Naive thymus-derived CD4-positive, alpha-beta T cell (primary cell): Measurements from ENCODE around the gene ROCK2. TPM values are rescaled to one million over a fixed set of nuclear protein-coding genes. Genes with fewer than 3 reads are reported as not detected.
A peak's percentile ranks its signal among the peaks of the same experiment; 100 is the strongest.

Source experiments
- ATAC-seq: fragments of 150-1000 bp; cut with Tn5 transposase; 2 replicates; pipeline ENCODE4 v1.10.0; 2021; ENCODE audit warnings: mild to moderate bottlenecking, moderate library complexity
- CTCF ChIA-PET: fragments of 350-600 bp; sonication (Branson Sonifier 250); formaldehyde crosslinking; loops from one replicate; lab custom pipeline; 2021; ENCODE audit warnings: antibody characterized with exemption; lab: Charles Lee
- POLR2A ChIA-PET: fragments of 350-600 bp; sonication (Branson Sonifier 250); formaldehyde crosslinking; loops from one replicate; lab custom pipeline; 2021; ENCODE audit warnings: antibody characterized with exemption, inconsistent platforms; lab: Charles Lee
- DNase-seq, 9 donors: peaks; one replicate each; pipeline versions ENCODE4 v3.0.0 to v3.0.0-alpha.2; 2020 to 2022; ENCODE audit warnings: mixed read lengths in 1 of 9
- H3K27ac ChIP-seq: one replicate; pipeline ENCODE4 v1.7.0; 2013; ENCODE audit warnings: mild to moderate bottlenecking, low read depth, low read length, moderate library complexity
- H3K27me3 ChIP-seq, 2 donors: one replicate each; pipeline ENCODE4 v1.7.0; 2013; ENCODE audit warnings: low read length in 2 of 2, mild to moderate bottlenecking in 2 of 2, moderate library complexity in 2 of 2; ENCODE audit not compliant: control insufficient read depth in 2 of 2, insufficient read depth in 2 of 2
- H3K36me3 ChIP-seq, 3 experiments: 1 replicate in 2 of 3; 2 replicates in 1 of 3; pipeline ENCODE4 v1.7.0; 2013; ENCODE audit warnings: low read length in 3 of 3, mild to moderate bottlenecking in 3 of 3, moderate library complexity in 1 of 3; ENCODE audit not compliant: insufficient read depth in 3 of 3, control insufficient read depth in 2 of 3
- H3K4me1 ChIP-seq, 2 donors: one replicate each; pipeline ENCODE4 v1.7.0; 2013; ENCODE audit warnings: low read length in 2 of 2, mild to moderate bottlenecking in 2 of 2, moderate library complexity in 1 of 2; ENCODE audit not compliant: control insufficient read depth in 2 of 2, insufficient read depth in 2 of 2
- H3K4me3 ChIP-seq: 2 replicates; pipeline ENCODE4 v1.7.0; 2013; ENCODE audit warnings: mild to moderate bottlenecking, low read length
- H3K9me3 ChIP-seq, 3 experiments: 1 replicate in 2 of 3; 2 replicates in 1 of 3; pipeline ENCODE4 v1.7.0; 2013; ENCODE audit warnings: low read length in 3 of 3; ENCODE audit not compliant: control insufficient read depth in 2 of 3
- H3K27ac Mint-ChIP-seq, 9 donors: one replicate each; pipeline ENCODE4 v1.8.0; 2020 to 2022; ENCODE audit warnings: mixed read lengths in 9 of 9, mild to moderate bottlenecking in 8 of 9, moderate library complexity in 5 of 9, inconsistent platforms in 2 of 9
- H3K27me3 Mint-ChIP-seq, 5 donors: one replicate each; pipeline ENCODE4 v1.8.0; 2021 to 2022; ENCODE audit warnings: mixed read lengths in 5 of 5, mild to moderate bottlenecking in 1 of 5
- H3K36me3 Mint-ChIP-seq, 5 donors: one replicate each; pipeline ENCODE4 v1.8.0; 2020 to 2022; ENCODE audit warnings: mixed read lengths in 5 of 5, mild to moderate bottlenecking in 3 of 5, inconsistent platforms in 1 of 5
- H3K4me1 Mint-ChIP-seq, 7 donors: one replicate each; pipeline ENCODE4 v1.8.0; 2020 to 2022; ENCODE audit warnings: mixed read lengths in 7 of 7, mild to moderate bottlenecking in 3 of 7, inconsistent platforms in 1 of 7
- H3K4me3 Mint-ChIP-seq, 10 donors: one replicate each; pipeline ENCODE4 v1.8.0; 2020 to 2022; ENCODE audit warnings: mild to moderate bottlenecking in 10 of 10, mixed read lengths in 10 of 10, moderate library complexity in 6 of 10, inconsistent platforms in 2 of 10
- H3K9me3 Mint-ChIP-seq, 11 donors: one replicate each; pipeline ENCODE4 v1.8.0; 2020 to 2022; ENCODE audit warnings: mixed read lengths in 11 of 11, mild to moderate bottlenecking in 4 of 11, inconsistent platforms in 1 of 11, moderate library complexity in 1 of 11
- intact Hi-C, 2 donors: fragments of 100-400 bp; cut with micrococcal nuclease; formaldehyde crosslinking; loops; one replicate each; pipeline ENCODE4 v1.15.1; 2023
- polyA plus RNA-seq, 2 donors: library from polyadenylated mRNA; unstranded; fragments of 300-500 nt; fragmentation: Illumina TruSeq; gene quantifications; one replicate each; pipeline ENCODE4 v1.2.3, GENCODE V29; 2021
- total RNA-seq, 6 experiments: library from RNA in 5 of 6; stranded (reverse) in 5 of 6; gene quantifications; 1 replicate in 5 of 6; 2 replicates in 1 of 6; pipeline ENCODE4 v1.2.3 and lab custom pipeline; 2021 to 2026

The ROCK2 gene
- total and polyA plus RNA-seq, 7 experiments from 2014 or later: 12.0 to 23.9 (median 18.7) TPM

DNA sequence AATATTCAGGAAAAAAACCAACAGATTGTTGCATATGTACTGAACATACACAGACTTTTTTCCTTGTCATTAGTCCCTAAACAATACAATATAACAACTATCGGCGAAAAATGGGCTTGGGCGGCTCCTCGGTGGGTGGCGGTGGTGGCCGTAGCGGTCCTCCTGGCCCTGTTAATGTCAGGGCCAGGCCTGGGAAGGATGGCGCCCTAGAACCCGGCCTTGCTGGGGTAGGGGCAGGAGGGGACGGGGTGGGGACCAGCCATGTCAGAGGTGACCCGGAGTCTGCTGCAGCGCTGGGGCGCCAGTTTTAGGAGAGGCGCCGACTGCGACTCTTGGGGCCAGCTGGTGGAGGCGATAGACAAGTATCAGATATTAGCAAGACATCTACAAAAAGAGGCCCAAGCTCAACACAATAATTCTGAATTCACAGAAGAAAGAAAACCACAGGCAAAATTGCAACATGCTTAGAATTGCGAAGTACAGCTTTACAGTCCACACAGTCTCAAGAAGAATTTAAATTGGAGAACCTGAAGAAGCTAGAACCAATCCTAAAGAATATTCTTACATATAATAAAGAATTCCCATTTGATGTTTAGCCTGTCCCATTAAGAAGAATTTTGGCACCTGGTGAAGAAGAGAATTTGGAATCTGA is 36.5 kb downstream of the ROCK2 start:
- Histone ChIP-seq H3K4me3 (no peak overlapping the region), H3K4me1 (peaks cover 0 to 6% of the 10 kb centered on the region in 2 donors), H3K9me3 (no peaks in the 10 kb centered on the region), H3K36me3 (no peaks in the 10 kb centered on the region), H3K27me3 (no peaks in the 10 kb centered on the region), H3K27ac (no peak overlapping the region)
- H3K4me3 Mint-ChIP-seq: peak overlapping the region in 1 of 10 donors; percentile 21
- DNase-seq (no peak), ATAC-seq (no peak)
- H3K9me3 Mint-ChIP-seq: no peaks in the 10 kb centered on the region
- H3K36me3 Mint-ChIP-seq: peaks cover 0 to 3% (median 0%) of the 10 kb centered on the region in 5 donors
- ChIA-PET CTCF (no interaction called here), POLR2A (no interaction called here)
- intact Hi-C loops: no loop called here
- no peaks in the 10 kb centered on the region for H3K27me3 Mint-ChIP-seq
- no peak overlapping the region for H3K27ac Mint-ChIP-seq
- H3K4me1 Mint-ChIP-seq: peaks cover 0 to 41% (median 34%) of the 10 kb centered on the region in 7 donors

DNA sequence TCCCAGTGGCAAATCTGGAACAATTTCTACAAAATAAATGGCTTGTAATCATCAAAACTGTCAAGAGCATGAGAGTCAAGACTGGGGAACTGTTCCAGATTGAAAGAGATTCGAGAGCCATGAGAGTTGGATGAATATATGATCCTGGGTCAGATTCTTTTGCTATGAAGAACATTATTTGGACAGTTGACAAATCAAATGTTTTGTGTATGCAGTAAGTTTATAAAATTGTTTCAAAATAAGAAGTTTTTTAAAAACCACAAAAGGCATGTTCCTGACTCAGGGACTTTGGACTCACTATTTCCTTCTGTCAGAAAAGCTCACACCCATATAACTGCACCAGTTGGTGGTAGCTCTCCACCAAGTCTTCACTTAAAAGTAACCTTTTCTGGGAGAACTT is 38.5 kb downstream of the ROCK2 start:
- Histone ChIP-seq H3K4me1 (peaks cover 0 to 6% of the 10 kb centered on the region in 2 donors), H3K36me3 (no peaks in the 10 kb centered on the region), H3K27me3 (no peaks in the 10 kb centered on the region), H3K4me3 (no peak overlapping the region), H3K27ac (no peak overlapping the region), H3K9me3 (no peaks in the 10 kb centered on the region)
- intact Hi-C loops: no loop called here
- no peak overlapping the region for H3K4me3 Mint-ChIP-seq
- H3K4me1 Mint-ChIP-seq: peaks cover 0 to 27% (median 21%) of the 10 kb centered on the region in 7 donors
- peaks cover 0 to 3% (median 0%) of the 10 kb centered on the region in 5 donors for H3K36me3 Mint-ChIP-seq
- no peak overlapping the region for H3K27ac Mint-ChIP-seq
- ATAC-seq (no peak), DNase-seq (no peak)
- ChIA-PET CTCF (no interaction called here), POLR2A (no interaction called here)
- no peaks in the 10 kb centered on the region for H3K27me3 Mint-ChIP-seq
- no peaks in the 10 kb centered on the region for H3K9me3 Mint-ChIP-seq

DNA sequence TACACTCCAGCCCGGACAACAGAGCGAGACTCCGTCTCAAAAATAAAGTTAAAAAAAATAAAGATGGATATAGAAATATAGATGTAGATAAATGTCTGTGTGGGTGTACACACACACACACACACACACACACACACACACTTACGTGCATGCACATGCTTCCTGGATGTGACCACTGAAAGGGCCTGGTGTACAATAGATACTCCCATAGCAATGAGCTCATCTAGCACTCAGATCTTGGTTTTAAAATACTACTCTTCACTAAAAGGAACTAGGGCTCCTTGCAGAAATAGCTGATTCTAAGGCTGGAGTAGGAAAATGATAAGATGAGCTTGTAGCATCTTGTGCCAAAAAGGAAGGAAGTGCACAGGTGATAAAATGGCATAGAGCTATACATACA is 39.1 kb downstream of the ROCK2 start:
- Mint-ChIP-seq H3K4me1 (peaks cover 0 to 26% (median 19%) of the 10 kb centered on the region in 7 donors), H3K9me3 (no peaks in the 10 kb centered on the region), H3K36me3 (peaks cover 0 to 3% (median 0%) of the 10 kb centered on the region in 5 donors), H3K27me3 (no peaks in the 10 kb centered on the region), H3K4me3 (no peak overlapping the region), H3K27ac (no peak overlapping the region)
- Histone ChIP-seq H3K4me1 (peaks cover 0 to 6% of the 10 kb centered on the region in 2 donors), H3K27ac (no peak overlapping the region), H3K4me3 (no peak overlapping the region), H3K27me3 (no peaks in the 10 kb centered on the region), H3K36me3 (no peaks in the 10 kb centered on the region), H3K9me3 (no peaks in the 10 kb centered on the region)
- intact Hi-C loops: no loop called here
- no peak for ATAC-seq
- POLR2A ChIA-PET: no interaction called here
- DNase-seq: no peak
- CTCF ChIA-PET: interaction anchor here (0.7 kb wide), 1 partner anchor 61 kb away, joined by 3 read pairs; no protein-coding TSS in a partner anchor

GRCh38 chr2:11304476-11304875 is 40.0 kb downstream of the ROCK2 start:
- Histone ChIP-seq H3K27ac (no peak overlapping the region), H3K4me3 (no peak overlapping the region), H3K27me3 (no peaks in the 10 kb centered on the region), H3K36me3 (no peaks in the 10 kb centered on the region), H3K9me3 (no peaks in the 10 kb centered on the region), H3K4me1 (peaks cover 0 to 6% of the 10 kb centered on the region in 2 donors)
- Mint-ChIP-seq H3K27me3 (no peaks in the 10 kb centered on the region), H3K4me1 (peaks cover 0 to 31% (median 24%) of the 10 kb centered on the region in 7 donors), H3K36me3 (peaks cover 0 to 6% (median 0%) of the 10 kb centered on the region in 5 donors), H3K4me3 (no peak overlapping the region), H3K27ac (no peak overlapping the region), H3K9me3 (no peaks in the 10 kb centered on the region)
- intact Hi-C loops: no loop called here
- ATAC-seq (no peak), DNase-seq (no peak)
- POLR2A ChIA-PET: no interaction called here
- CTCF ChIA-PET: no interaction called here

DNA sequence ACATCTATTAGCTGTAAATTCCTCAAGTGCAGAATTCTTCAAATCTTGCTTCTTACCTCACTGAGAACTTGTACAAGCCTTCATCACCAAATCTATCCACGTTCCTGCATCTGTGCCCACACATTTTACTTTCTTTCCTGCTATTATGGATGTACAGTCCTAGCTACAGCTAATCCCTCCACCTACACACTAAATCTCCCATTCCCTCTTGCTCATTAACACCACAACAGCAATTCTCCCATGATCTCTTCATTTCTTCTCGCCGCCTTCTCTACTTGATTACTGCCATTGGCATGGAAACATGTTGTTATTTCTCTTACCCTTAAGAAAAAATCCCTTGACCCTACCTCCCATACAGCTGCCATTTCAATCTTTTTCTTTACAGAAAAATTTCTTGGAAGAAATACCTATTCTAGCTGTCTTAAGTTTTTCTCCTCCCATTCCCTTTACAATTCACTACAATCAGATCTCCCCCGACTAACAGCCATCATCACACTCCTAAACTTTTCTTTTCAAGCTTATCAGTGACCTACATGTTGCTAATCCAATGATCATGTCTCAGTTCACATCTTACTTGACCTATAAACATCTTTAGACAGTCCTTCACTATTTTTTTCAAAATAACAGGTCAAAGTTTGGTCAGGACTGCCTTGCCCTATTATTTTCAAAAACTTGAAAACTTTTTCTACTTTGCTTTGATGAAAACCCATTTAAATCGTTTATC is 41.0 kb downstream of the ROCK2 start:
- no peaks in the 10 kb centered on the region for H3K27me3 ChIP-seq
- no peaks in the 10 kb centered on the region for H3K36me3 ChIP-seq
- H3K27ac Mint-ChIP-seq: no peak overlapping the region
- no peaks in the 10 kb centered on the region for H3K9me3 Mint-ChIP-seq
- H3K27me3 Mint-ChIP-seq: no peaks in the 10 kb centered on the region
- no peak overlapping the region for H3K27ac ChIP-seq
- POLR2A ChIA-PET: no interaction called here
- DNase-seq (no peak), ATAC-seq (no peak)
- CTCF ChIA-PET: interaction anchor here (0.5 kb wide), 1 partner anchor 35 kb away, joined by 3 read pairs; no protein-coding TSS in a partner anchor
- H3K4me1 Mint-ChIP-seq: peaks cover 0 to 39% (median 27%) of the 10 kb centered on the region in 7 donors
- peaks cover 0 to 6% of the 10 kb centered on the region in 2 donors for H3K4me1 ChIP-seq
- no peak overlapping the region for H3K4me3 Mint-ChIP-seq
- H3K36me3 Mint-ChIP-seq: peaks cover 0 to 3% (median 0%) of the 10 kb centered on the region in 5 donors
- intact Hi-C loops: no loop called here
- no peaks in the 10 kb centered on the region for H3K9me3 ChIP-seq
- no peak overlapping the region for H3K4me3 ChIP-seq

DNA sequence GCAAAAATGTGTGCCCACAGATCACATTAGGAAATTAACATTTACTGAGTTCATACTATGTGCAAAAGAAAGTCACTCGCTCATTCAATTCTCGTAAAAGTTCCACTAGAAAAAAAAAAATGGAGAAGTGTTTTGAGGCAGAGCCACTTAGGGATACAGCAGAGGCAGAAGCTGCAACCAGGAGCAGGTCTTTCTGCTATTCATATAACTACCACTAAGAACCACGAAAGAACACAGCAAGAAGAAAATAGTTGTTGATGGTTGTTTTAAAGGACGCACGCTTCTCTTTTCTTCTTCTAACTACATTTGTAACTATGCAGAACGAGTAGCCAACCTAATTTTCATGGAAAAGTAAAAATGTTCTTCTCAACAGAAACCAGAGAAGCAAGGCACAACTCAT is 45.0 kb downstream of the ROCK2 start:
- no peaks in the 10 kb centered on the region for H3K27me3 ChIP-seq
- H3K9me3 ChIP-seq: no peaks in the 10 kb centered on the region
- no peaks in the 10 kb centered on the region for H3K36me3 ChIP-seq
- CTCF ChIA-PET: no interaction called here
- POLR2A ChIA-PET: no interaction called here
- H3K27ac ChIP-seq: no peak overlapping the region
- H3K4me3 ChIP-seq: no peak overlapping the region
- H3K36me3 Mint-ChIP-seq: peaks cover 0 to 3% (median 0%) of the 10 kb centered on the region in 5 donors
- intact Hi-C loops: no loop called here
- peaks cover 0 to 4% (median 0%) of the 10 kb centered on the region in 11 donors for H3K9me3 Mint-ChIP-seq
- no peaks in the 10 kb centered on the region for H3K4me1 ChIP-seq
- no peak overlapping the region for H3K4me3 Mint-ChIP-seq
- ATAC-seq: no peak
- peaks cover 0 to 37% (median 13%) of the 10 kb centered on the region in 7 donors for H3K4me1 Mint-ChIP-seq
- H3K27me3 Mint-ChIP-seq: no peaks in the 10 kb centered on the region
- no peak overlapping the region for H3K27ac Mint-ChIP-seq
- no peak for DNase-seq
